HEK293 (cell line): Measurements from ENCODE around the gene DBNL.

Experiments used
- KLF16 ChIP-seq: fragments of 450-650 bp; formaldehyde crosslinking; IDR thresholded peaks from 2 replicates; pipeline ENCODE4 v1.5.1; 2017; ENCODE audit warnings: missing biosample characterization, missing genetic modification characterization
- PATZ1 ChIP-seq: fragments of 450-650 bp; formaldehyde crosslinking; IDR thresholded peaks from 2 replicates; pipeline ENCODE4 v1.5.1; 2016; ENCODE audit warnings: missing biosample characterization, missing genetic modification characterization
- YY1 ChIP-seq: fragments of 450-650 bp; formaldehyde crosslinking; IDR thresholded peaks from 2 replicates; pipeline ENCODE4 v1.5.1; 2018; ENCODE audit warnings: missing biosample characterization, missing genetic modification characterization
- ZBTB11 ChIP-seq: fragments of 450-650 bp; formaldehyde crosslinking; conservative IDR thresholded peaks from 2 replicates; pipeline ENCODE4 v1.5.1; 2016; ENCODE audit warnings: low read depth, missing biosample characterization, missing genetic modification characterization
- ZNF157 ChIP-seq: fragments of 450-650 bp; formaldehyde crosslinking; IDR thresholded peaks from 2 replicates; pipeline ENCODE4 v1.5.1; 2016; ENCODE audit warnings: missing biosample characterization, missing genetic modification characterization
- ZNF664 ChIP-seq: fragments of 450-650 bp; formaldehyde crosslinking; IDR thresholded peaks from 2 replicates; pipeline ENCODE4 v1.5.1; 2016; ENCODE audit warnings: missing biosample characterization, missing genetic modification characterization
- TF ChIP-seq, protein P1 (sequence below): fragments of 450-650 bp; formaldehyde crosslinking; IDR thresholded peaks from 2 replicates; pipeline ENCODE4 v1.5.1; 2016; ENCODE audit warnings: missing biosample characterization, missing genetic modification characterization
- TF ChIP-seq, protein P2 (sequence below): fragments of 450-650 bp; formaldehyde crosslinking; IDR thresholded peaks from 2 replicates; pipeline ENCODE4 v1.5.1; 2016; ENCODE audit warnings: missing biosample characterization, missing genetic modification characterization
- TF ChIP-seq, protein P3 (sequence below): fragments of 450-650 bp; formaldehyde crosslinking; IDR thresholded peaks from 2 replicates; pipeline ENCODE4 v1.5.1; 2016; ENCODE audit warnings: missing biosample characterization, missing genetic modification characterization
- TF ChIP-seq, protein P4 (sequence below): fragments of 450-650 bp; formaldehyde crosslinking; IDR thresholded peaks from 2 replicates; pipeline ENCODE4 v1.5.1; 2017; ENCODE audit warnings: missing biosample characterization, missing genetic modification characterization

- TF ChIP-seq, protein P1, sequence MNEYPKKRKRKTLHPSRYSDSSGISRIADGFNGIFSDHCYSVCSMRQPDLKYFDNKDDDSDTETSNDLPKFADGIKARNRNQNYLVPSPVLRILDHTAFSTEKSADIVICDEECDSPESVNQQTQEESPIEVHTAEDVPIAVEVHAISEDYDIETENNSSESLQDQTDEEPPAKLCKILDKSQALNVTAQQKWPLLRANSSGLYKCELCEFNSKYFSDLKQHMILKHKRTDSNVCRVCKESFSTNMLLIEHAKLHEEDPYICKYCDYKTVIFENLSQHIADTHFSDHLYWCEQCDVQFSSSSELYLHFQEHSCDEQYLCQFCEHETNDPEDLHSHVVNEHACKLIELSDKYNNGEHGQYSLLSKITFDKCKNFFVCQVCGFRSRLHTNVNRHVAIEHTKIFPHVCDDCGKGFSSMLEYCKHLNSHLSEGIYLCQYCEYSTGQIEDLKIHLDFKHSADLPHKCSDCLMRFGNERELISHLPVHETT = no peak
- no peak for TF ChIP-seq ZNF664
- TF ChIP-seq YY1 (tag by site-specific recombination) = no peak
- no peak for TF ChIP-seq KLF16 (tag by site-specific recombination)
- TF ChIP-seq PATZ1 = no peak
- TF ChIP-seq, protein P2, sequence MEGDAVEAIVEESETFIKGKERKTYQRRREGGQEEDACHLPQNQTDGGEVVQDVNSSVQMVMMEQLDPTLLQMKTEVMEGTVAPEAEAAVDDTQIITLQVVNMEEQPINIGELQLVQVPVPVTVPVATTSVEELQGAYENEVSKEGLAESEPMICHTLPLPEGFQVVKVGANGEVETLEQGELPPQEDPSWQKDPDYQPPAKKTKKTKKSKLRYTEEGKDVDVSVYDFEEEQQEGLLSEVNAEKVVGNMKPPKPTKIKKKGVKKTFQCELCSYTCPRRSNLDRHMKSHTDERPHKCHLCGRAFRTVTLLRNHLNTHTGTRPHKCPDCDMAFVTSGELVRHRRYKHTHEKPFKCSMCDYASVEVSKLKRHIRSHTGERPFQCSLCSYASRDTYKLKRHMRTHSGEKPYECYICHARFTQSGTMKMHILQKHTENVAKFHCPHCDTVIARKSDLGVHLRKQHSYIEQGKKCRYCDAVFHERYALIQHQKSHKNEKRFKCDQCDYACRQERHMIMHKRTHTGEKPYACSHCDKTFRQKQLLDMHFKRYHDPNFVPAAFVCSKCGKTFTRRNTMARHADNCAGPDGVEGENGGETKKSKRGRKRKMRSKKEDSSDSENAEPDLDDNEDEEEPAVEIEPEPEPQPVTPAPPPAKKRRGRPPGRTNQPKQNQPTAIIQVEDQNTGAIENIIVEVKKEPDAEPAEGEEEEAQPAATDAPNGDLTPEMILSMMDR (tag by site-specific recombination) = no peak
- TF ChIP-seq ZNF157 (tag by site-specific recombination) = no peak
- TF ChIP-seq, protein P3, sequence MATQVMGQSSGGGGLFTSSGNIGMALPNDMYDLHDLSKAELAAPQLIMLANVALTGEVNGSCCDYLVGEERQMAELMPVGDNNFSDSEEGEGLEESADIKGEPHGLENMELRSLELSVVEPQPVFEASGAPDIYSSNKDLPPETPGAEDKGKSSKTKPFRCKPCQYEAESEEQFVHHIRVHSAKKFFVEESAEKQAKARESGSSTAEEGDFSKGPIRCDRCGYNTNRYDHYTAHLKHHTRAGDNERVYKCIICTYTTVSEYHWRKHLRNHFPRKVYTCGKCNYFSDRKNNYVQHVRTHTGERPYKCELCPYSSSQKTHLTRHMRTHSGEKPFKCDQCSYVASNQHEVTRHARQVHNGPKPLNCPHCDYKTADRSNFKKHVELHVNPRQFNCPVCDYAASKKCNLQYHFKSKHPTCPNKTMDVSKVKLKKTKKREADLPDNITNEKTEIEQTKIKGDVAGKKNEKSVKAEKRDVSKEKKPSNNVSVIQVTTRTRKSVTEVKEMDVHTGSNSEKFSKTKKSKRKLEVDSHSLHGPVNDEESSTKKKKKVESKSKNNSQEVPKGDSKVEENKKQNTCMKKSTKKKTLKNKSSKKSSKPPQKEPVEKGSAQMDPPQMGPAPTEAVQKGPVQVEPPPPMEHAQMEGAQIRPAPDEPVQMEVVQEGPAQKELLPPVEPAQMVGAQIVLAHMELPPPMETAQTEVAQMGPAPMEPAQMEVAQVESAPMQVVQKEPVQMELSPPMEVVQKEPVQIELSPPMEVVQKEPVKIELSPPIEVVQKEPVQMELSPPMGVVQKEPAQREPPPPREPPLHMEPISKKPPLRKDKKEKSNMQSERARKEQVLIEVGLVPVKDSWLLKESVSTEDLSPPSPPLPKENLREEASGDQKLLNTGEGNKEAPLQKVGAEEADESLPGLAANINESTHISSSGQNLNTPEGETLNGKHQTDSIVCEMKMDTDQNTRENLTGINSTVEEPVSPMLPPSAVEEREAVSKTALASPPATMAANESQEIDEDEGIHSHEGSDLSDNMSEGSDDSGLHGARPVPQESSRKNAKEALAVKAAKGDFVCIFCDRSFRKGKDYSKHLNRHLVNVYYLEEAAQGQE = no peak
- TF ChIP-seq, protein P4, sequence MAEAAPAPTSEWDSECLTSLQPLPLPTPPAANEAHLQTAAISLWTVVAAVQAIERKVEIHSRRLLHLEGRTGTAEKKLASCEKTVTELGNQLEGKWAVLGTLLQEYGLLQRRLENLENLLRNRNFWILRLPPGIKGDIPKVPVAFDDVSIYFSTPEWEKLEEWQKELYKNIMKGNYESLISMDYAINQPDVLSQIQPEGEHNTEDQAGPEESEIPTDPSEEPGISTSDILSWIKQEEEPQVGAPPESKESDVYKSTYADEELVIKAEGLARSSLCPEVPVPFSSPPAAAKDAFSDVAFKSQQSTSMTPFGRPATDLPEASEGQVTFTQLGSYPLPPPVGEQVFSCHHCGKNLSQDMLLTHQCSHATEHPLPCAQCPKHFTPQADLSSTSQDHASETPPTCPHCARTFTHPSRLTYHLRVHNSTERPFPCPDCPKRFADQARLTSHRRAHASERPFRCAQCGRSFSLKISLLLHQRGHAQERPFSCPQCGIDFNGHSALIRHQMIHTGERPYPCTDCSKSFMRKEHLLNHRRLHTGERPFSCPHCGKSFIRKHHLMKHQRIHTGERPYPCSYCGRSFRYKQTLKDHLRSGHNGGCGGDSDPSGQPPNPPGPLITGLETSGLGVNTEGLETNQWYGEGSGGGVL (tag by site-specific recombination) = no peak
- no peak for TF ChIP-seq ZBTB11 (tag by site-specific recombination)
Observed at GRCh38 chr7:44076101-44076895, 31.8 kb downstream of the DBNL start.
